ENCODE measurements around the gene DNHD1.

- TF ChIP-seq POLR2AphosphoS5 (IDR thresholded peaks at IDR 0.05; ENCODE audit: low read depth), result no peak
- no peak for TF ChIP-seq CTCF (IDR thresholded peaks at IDR 0.05; ENCODE audit: insufficient read depth, low read length)
- TF ChIP-seq GABPA (IDR thresholded peaks at IDR 0.05; ENCODE audit: low read depth), result no peak
These were observed 71.3 kb downstream of the DNHD1 start for GRCh38 chr11:6568191-6568918.
